HEK293 (cell line): ENCODE measurements around the gene L2HGDH.

Source experiments
- BCL11B ChIP-seq: fragments of 450-650 bp; formaldehyde crosslinking; IDR thresholded peaks from 2 replicates; pipeline ENCODE4 v1.5.1; 2016; ENCODE audit warnings: low read depth, missing biosample characterization, missing genetic modification characterization
- EGR2 ChIP-seq: fragments of 450-650 bp; formaldehyde crosslinking; IDR thresholded peaks from 2 replicates; pipeline ENCODE4 v1.5.1; 2016; ENCODE audit warnings: low read depth, missing biosample characterization, missing genetic modification characterization
- GLI4 ChIP-seq: fragments of 450-650 bp; formaldehyde crosslinking; IDR thresholded peaks from 2 replicates; pipeline ENCODE4 v1.5.1; 2016; ENCODE audit warnings: missing biosample characterization, missing genetic modification characterization
- GLIS1 ChIP-seq: fragments of 450-650 bp; formaldehyde crosslinking; IDR thresholded peaks from 2 replicates; pipeline ENCODE4 v1.5.1; 2016; ENCODE audit warnings: missing biosample characterization, missing genetic modification characterization
- REPIN1 ChIP-seq: fragments of 450-650 bp; formaldehyde crosslinking; IDR thresholded peaks from 2 replicates; pipeline ENCODE4 v1.5.1; 2017; ENCODE audit warnings: missing biosample characterization, missing genetic modification characterization, low read depth
- WT1 ChIP-seq: fragments of 450-650 bp; formaldehyde crosslinking; IDR thresholded peaks from 2 replicates; pipeline ENCODE4 v1.5.1; 2016; ENCODE audit warnings: missing biosample characterization, missing genetic modification characterization
- ZBTB20 ChIP-seq: fragments of 450-650 bp; formaldehyde crosslinking; IDR thresholded peaks from 2 replicates; pipeline ENCODE4 v1.5.1; 2016; ENCODE audit warnings: missing biosample characterization, missing genetic modification characterization
- ZBTB26 ChIP-seq: fragments of 450-650 bp; formaldehyde crosslinking; optimal IDR thresholded peaks from 2 replicates; pipeline ENCODE3; 2016; ENCODE audit warnings: missing biosample characterization, mild to moderate bottlenecking, missing genetic modification characterization
- ZFHX2 ChIP-seq: fragments of 450-650 bp; formaldehyde crosslinking; conservative IDR thresholded peaks from 2 replicates; pipeline ENCODE4 v1.5.1; 2016; ENCODE audit warnings: missing biosample characterization, missing genetic modification characterization
- ZNF133 ChIP-seq: fragments of 450-650 bp; formaldehyde crosslinking; IDR thresholded peaks from 2 replicates; pipeline ENCODE4 v1.5.1; 2016; ENCODE audit warnings: missing biosample characterization, missing genetic modification characterization
- ZNF157 ChIP-seq: fragments of 450-650 bp; formaldehyde crosslinking; IDR thresholded peaks from 2 replicates; pipeline ENCODE4 v1.5.1; 2016; ENCODE audit warnings: missing biosample characterization, missing genetic modification characterization
- ZNF350 ChIP-seq: fragments of 450-650 bp; formaldehyde crosslinking; IDR thresholded peaks from 2 replicates; pipeline ENCODE4 v1.5.0; 2017; ENCODE audit warnings: missing biosample characterization, mild to moderate bottlenecking, missing genetic modification characterization
- ZNF37A ChIP-seq: fragments of 450-650 bp; IDR thresholded peaks from 2 replicates; pipeline ENCODE4 v1.5.1; 2018; ENCODE audit warnings: missing biosample characterization, missing genetic modification characterization
- ZNF391 ChIP-seq: fragments of 450-650 bp; formaldehyde crosslinking; IDR thresholded peaks from 2 replicates; pipeline ENCODE4 v1.5.1; 2016; ENCODE audit warnings: low read depth, missing biosample characterization, missing genetic modification characterization, borderline replicate concordance
- ZNF48 ChIP-seq: fragments of 450-650 bp; formaldehyde crosslinking; IDR thresholded peaks from 2 replicates; pipeline ENCODE4 v1.5.1; 2016; ENCODE audit warnings: missing biosample characterization, missing genetic modification characterization
- ZNF521 ChIP-seq: fragments of 450-650 bp; formaldehyde crosslinking; IDR thresholded peaks from 2 replicates; pipeline ENCODE4 v1.5.1; 2017; ENCODE audit warnings: missing biosample characterization, mild to moderate bottlenecking, missing genetic modification characterization
- ZNF558 ChIP-seq: fragments of 450-650 bp; formaldehyde crosslinking; IDR thresholded peaks from 2 replicates; pipeline ENCODE4 v1.5.1; 2016; ENCODE audit warnings: missing biosample characterization, missing genetic modification characterization
- ZNF571 ChIP-seq: fragments of 450-650 bp; formaldehyde crosslinking; IDR thresholded peaks from 2 replicates; pipeline ENCODE4 v1.5.0; 2017; ENCODE audit warnings: missing biosample characterization, missing genetic modification characterization
- ZNF701 ChIP-seq: fragments of 450-650 bp; formaldehyde crosslinking; IDR thresholded peaks from 2 replicates; pipeline ENCODE4 v1.5.1; 2016; ENCODE audit warnings: missing biosample characterization, missing genetic modification characterization
- ZNF792 ChIP-seq: fragments of 450-650 bp; formaldehyde crosslinking; IDR thresholded peaks from 2 replicates; pipeline ENCODE4 v1.5.1; 2016; ENCODE audit warnings: missing biosample characterization, missing genetic modification characterization
- ZNF830 ChIP-seq: fragments of 450-650 bp; IDR thresholded peaks from 2 replicates; pipeline ENCODE4 v1.5.0; 2018; ENCODE audit warnings: missing biosample characterization, missing genetic modification characterization, low read depth, mild to moderate bottlenecking, moderate library complexity
- TF ChIP-seq, protein P1 (sequence below): fragments of 450-650 bp; formaldehyde crosslinking; IDR thresholded peaks from 2 replicates; pipeline ENCODE4 v1.5.1; 2016; ENCODE audit warnings: missing biosample characterization, missing genetic modification characterization, low read depth
- TF ChIP-seq, protein P2 (sequence below): fragments of 450-650 bp; formaldehyde crosslinking; IDR thresholded peaks from 2 replicates; pipeline ENCODE4 v1.5.1; 2016; ENCODE audit warnings: missing biosample characterization, missing genetic modification characterization, borderline replicate concordance
- TF ChIP-seq, protein P3 (sequence below): fragments of 450-650 bp; formaldehyde crosslinking; IDR thresholded peaks from 2 replicates; pipeline ENCODE4 v1.5.1; 2016; ENCODE audit warnings: missing biosample characterization, missing genetic modification characterization

L2HGDH gene

DNA sequence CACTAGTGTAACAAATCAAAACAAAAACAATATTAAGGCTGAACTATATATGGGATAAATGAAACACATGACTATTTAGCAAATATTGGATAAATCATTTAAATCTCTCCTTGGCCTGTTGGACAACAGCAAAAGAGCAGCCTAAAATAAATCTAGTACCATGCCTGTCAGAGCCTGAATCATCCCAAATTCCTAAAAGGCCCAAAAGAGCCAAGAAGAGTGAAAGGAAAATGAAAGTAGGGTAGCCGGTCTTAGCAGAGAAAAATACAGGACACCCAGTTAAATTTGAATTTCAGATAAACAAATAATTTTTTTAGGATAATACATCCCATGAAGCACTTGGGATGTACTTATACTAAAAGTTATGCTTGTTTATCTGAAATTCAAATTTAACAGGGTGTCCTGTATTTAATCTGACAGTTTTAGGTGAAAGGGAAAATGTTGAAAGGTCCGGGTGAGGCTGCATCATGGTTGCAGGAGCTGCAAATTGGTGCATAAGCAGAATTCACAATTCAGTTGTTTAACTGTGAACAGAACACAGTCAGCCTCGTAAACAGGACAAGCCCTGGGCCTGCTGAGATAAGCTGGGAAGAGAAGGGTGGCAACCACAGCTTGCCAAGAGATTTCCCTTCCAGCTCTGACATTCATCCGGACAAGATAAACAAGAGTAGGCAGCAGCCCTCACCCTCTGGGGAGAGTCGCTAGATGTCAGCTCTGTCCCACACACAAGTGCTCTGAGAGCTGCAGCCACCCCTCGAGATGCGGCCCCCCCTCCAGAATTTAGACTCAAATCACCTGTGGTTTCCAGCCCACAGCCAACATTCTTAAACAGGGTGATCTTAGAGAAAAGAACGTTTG is 30.4 kb upstream of the L2HGDH start (continued):
- TF ChIP-seq, protein P1, sequence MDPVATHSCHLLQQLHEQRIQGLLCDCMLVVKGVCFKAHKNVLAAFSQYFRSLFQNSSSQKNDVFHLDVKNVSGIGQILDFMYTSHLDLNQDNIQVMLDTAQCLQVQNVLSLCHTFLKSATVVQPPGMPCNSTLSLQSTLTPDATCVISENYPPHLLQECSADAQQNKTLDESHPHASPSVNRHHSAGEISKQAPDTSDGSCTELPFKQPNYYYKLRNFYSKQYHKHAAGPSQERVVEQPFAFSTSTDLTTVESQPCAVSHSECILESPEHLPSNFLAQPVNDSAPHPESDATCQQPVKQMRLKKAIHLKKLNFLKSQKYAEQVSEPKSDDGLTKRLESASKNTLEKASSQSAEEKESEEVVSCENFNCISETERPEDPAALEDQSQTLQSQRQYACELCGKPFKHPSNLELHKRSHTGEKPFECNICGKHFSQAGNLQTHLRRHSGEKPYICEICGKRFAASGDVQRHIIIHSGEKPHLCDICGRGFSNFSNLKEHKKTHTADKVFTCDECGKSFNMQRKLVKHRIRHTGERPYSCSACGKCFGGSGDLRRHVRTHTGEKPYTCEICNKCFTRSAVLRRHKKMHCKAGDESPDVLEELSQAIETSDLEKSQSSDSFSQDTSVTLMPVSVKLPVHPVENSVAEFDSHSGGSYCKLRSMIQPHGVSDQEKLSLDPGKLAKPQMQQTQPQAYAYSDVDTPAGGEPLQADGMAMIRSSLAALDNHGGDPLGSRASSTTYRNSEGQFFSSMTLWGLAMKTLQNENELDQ (tag by site-specific recombination): no peak
- TF ChIP-seq ZNF37A (tag by site-specific recombination) (no peak), ZNF830 (tag by site-specific recombination) (no peak), ZNF701 (tag by site-specific recombination) (no peak), ZFHX2 (tag by site-specific recombination) (peak; percentile 50; the same call in 1 of the 2 replicates), ZNF792 (tag by site-specific recombination) (no peak), ZNF521 (no peak), ZNF571 (no peak), BCL11B (tag by site-specific recombination) (no peak), ZNF48 (tag by site-specific recombination) (no peak), ZNF350 (tag by site-specific recombination) (no peak), EGR2 (tag by site-specific recombination) (0 out of 2 replicates have a peak, but pooled peaks have one; percentile 22), WT1 (tag by site-specific recombination) (no peak), REPIN1 (tag by site-specific recombination) (no peak), ZNF133 (no peak), ZNF391 (tag by site-specific recombination) (no peak), ZBTB20 (0 out of 2 replicates have a peak, but pooled peaks have one; percentile 27), GLI4 (tag by site-specific recombination) (no peak), ZNF558 (tag by site-specific recombination) (no peak), ZNF157 (no peak), ZBTB26 (tag by site-specific recombination) (no peak), GLIS1 (0 out of 2 replicates have a peak, but pooled peaks have one; percentile 12)
- TF ChIP-seq, protein P2, sequence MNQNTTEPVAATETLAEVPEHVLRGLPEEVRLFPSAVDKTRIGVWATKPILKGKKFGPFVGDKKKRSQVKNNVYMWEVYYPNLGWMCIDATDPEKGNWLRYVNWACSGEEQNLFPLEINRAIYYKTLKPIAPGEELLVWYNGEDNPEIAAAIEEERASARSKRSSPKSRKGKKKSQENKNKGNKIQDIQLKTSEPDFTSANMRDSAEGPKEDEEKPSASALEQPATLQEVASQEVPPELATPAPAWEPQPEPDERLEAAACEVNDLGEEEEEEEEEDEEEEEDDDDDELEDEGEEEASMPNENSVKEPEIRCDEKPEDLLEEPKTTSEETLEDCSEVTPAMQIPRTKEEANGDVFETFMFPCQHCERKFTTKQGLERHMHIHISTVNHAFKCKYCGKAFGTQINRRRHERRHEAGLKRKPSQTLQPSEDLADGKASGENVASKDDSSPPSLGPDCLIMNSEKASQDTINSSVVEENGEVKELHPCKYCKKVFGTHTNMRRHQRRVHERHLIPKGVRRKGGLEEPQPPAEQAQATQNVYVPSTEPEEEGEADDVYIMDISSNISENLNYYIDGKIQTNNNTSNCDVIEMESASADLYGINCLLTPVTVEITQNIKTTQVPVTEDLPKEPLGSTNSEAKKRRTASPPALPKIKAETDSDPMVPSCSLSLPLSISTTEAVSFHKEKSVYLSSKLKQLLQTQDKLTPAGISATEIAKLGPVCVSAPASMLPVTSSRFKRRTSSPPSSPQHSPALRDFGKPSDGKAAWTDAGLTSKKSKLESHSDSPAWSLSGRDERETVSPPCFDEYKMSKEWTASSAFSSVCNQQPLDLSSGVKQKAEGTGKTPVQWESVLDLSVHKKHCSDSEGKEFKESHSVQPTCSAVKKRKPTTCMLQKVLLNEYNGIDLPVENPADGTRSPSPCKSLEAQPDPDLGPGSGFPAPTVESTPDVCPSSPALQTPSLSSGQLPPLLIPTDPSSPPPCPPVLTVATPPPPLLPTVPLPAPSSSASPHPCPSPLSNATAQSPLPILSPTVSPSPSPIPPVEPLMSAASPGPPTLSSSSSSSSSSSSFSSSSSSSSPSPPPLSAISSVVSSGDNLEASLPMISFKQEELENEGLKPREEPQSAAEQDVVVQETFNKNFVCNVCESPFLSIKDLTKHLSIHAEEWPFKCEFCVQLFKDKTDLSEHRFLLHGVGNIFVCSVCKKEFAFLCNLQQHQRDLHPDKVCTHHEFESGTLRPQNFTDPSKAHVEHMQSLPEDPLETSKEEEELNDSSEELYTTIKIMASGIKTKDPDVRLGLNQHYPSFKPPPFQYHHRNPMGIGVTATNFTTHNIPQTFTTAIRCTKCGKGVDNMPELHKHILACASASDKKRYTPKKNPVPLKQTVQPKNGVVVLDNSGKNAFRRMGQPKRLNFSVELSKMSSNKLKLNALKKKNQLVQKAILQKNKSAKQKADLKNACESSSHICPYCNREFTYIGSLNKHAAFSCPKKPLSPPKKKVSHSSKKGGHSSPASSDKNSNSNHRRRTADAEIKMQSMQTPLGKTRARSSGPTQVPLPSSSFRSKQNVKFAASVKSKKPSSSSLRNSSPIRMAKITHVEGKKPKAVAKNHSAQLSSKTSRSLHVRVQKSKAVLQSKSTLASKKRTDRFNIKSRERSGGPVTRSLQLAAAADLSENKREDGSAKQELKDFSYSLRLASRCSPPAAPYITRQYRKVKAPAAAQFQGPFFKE (tag by site-specific recombination): no peak
- TF ChIP-seq, protein P3, sequence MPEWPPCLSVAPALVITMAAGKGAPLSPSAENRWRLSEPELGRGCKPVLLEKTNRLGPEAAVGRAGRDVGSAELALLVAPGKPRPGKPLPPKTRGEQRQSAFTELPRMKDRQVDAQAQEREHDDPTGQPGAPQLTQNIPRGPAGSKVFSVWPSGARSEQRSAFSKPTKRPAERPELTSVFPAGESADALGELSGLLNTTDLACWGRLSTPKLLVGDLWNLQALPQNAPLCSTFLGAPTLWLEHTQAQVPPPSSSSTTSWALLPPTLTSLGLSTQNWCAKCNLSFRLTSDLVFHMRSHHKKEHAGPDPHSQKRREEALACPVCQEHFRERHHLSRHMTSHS: no peak
